ENCODE results near the gene PRDX6. TPM values are rescaled to one million over a fixed set of nuclear protein-coding genes. Genes with fewer than 3 reads are reported as not detected.
"Not testable (repeated sequence)": the region's sequence is repeated elsewhere in the genome, so short reads cannot be mapped to it uniquely, and the experiment has no call there.

PRDX6 gene
- total RNA-seq, 4 donors from 2014 or later = 141 to 247 (median 175) TPM

GRCh38 chr1:173488001-173488400 is 10.9 kb downstream of the PRDX6 start:
- no peak for DNase-seq
- Histone ChIP-seq H3K9me3 (no peaks in the 10 kb centered on the region), H3K27ac (peak overlapping the region in 2 of 4 donors; percentile 62 to 71), H3K4me3 (no peak overlapping the region), H3K36me3 (peaks cover 16 to 77% (median 32%) of the 10 kb centered on the region in 3 donors), H3K4me1 (peaks cover 0 to 10% (median 0%) of the 10 kb centered on the region in 3 donors), H3K27me3 (no peaks in the 10 kb centered on the region)
- TF ChIP-seq POLR2A (IDR thresholded peaks at IDR 0.05) = no peak
- no peak for TF ChIP-seq CTCF (IDR thresholded peaks at IDR 0.05)
- WGBS, 2 donors = 68 to 78% methylated on average over 2 of the region's 2 CpGs
- intact Hi-C loops (cut with DNase I) = loop anchor here (10.0 kb wide), 1 partner anchor 53 kb away; no protein-coding TSS in a partner anchor

GRCh38 chr1:173489149-173489600 is 12.0 kb downstream of the PRDX6 start:
- Histone ChIP-seq H3K4me3 (no peak overlapping the region), H3K27me3 (no peaks in the 10 kb centered on the region), H3K27ac (peak overlapping the region in 2 of 4 donors; percentile 62 to 71), H3K9me3 (no peaks in the 10 kb centered on the region), H3K36me3 (peaks cover 16 to 65% (median 23%) of the 10 kb centered on the region in 3 donors), H3K4me1 (peaks cover 0 to 10% (median 0%) of the 10 kb centered on the region in 3 donors)
- TF ChIP-seq CTCF (IDR thresholded peaks at IDR 0.05) (peak in 1 of 6 experiments; percentile 9), POLR2A (IDR thresholded peaks at IDR 0.05) (no peak)
- WGBS, 2 donors = 53 to 75% methylated on average over 5 of the region's 5 CpGs
- DNase-seq = no peak
- intact Hi-C loops (cut with DNase I) = loop anchor here (10.0 kb wide), 1 partner anchor 54 kb away; no protein-coding TSS in a partner anchor

- intact Hi-C loops (cut with DNase I) = loop anchor here (10.0 kb wide), 1 partner anchor 55 kb away; no protein-coding TSS in a partner anchor
- WGBS, 2 donors = 97% methylated on average over 3 of the region's 3 CpGs
Measured at GRCh38 chr1:173489929-173490328, 12.8 kb downstream of the PRDX6 start.

GRCh38 chr1:173491508-173491907 is 14.4 kb downstream of the PRDX6 start:
- H3K27me3 ChIP-seq = no peaks in the 10 kb centered on the region
- 88 to 100% methylated on average over 2 of the region's 2 CpGs for WGBS, 2 donors

More at GRCh38 chr1:173489929-173490328, 12.8 kb downstream of the PRDX6 start:
- no peak for DNase-seq
- no peaks in the 10 kb centered on the region for H3K9me3 ChIP-seq
- no peaks in the 10 kb centered on the region for H3K27me3 ChIP-seq
- H3K4me3 ChIP-seq = no peak overlapping the region
- H3K36me3 ChIP-seq = peaks cover 16 to 57% (median 21%) of the 10 kb centered on the region in 3 donors
- H3K4me1 ChIP-seq = peaks cover 0 to 10% (median 0%) of the 10 kb centered on the region in 3 donors
- H3K27ac ChIP-seq = no peak overlapping the region
- TF ChIP-seq CTCF (IDR thresholded peaks at IDR 0.05) = no peak
- TF ChIP-seq POLR2A (IDR thresholded peaks at IDR 0.05) = no peak

GRCh38 chr1:173493125-173493524 is 16.0 kb downstream of the PRDX6 start:
- H3K27me3 ChIP-seq; intact Hi-C loops (cut with DNase I); H3K4me3 ChIP-seq; DNase-seq; H3K27ac ChIP-seq; H3K9me3 ChIP-seq; H3K4me1 ChIP-seq: not testable (repeated sequence)
- WGBS, 2 donors = 92 to 94% methylated on average over 8 of the region's 8 CpGs
- peaks cover 0 to 25% (median 0%) of the 10 kb centered on the region in 3 donors for H3K36me3 ChIP-seq

More at GRCh38 chr1:173491508-173491907, 14.4 kb downstream of the PRDX6 start:
- TF ChIP-seq CTCF (IDR thresholded peaks at IDR 0.05) (no peak), POLR2A (IDR thresholded peaks at IDR 0.05) (no peak)
- no peaks in the 10 kb centered on the region for H3K9me3 ChIP-seq
- H3K4me1 ChIP-seq = peaks cover 0 to 10% (median 0%) of the 10 kb centered on the region in 3 donors
- no peak overlapping the region for H3K4me3 ChIP-seq
- H3K36me3 ChIP-seq = peaks cover 9 to 41% (median 11%) of the 10 kb centered on the region in 3 donors
- no peak overlapping the region for H3K27ac ChIP-seq
- DNase-seq = no peak
- intact Hi-C loops (cut with DNase I) = no loop called here
